ENCODE data around the gene ADARB2. TPM values are rescaled to one million over a fixed set of nuclear protein-coding genes. Genes with fewer than 3 reads are reported as not detected.

The ADARB2 gene
- total RNA-seq, 1 donor from 2014 or later, result not detected

- DNase-seq (ENCODE audit: low read depth, low spot score), result no peak
Measured at GRCh38 chr10:1597370-1598146, 139.8 kb downstream of the ADARB2 start.

- DNase-seq (ENCODE audit: low read depth, low spot score), result no peak
Measured at GRCh38 chr10:1596482-1597099, 140.7 kb downstream of the ADARB2 start.

DNA sequence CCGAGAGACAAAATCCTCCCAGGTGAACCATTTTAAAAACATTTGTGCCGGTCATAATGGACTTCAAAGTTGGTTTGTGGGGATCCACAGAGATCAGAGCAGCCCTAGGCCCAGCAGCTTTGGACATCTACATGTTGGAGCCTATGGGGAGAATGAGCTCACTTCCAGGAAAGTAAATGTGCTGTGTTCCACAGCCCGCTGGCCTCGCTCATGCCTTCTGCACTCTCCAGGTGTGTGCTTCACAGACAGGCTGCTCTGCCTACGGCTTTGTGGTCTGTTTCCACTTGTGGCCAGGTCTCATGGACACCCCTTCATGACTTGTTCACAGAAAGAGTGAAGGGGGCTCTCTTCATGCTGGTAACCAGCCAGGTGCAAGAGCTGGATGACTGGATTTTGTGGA lies 141.6 kb downstream of the ADARB2 start:
- no peak for DNase-seq (ENCODE audit: low read depth, low spot score)

DNA sequence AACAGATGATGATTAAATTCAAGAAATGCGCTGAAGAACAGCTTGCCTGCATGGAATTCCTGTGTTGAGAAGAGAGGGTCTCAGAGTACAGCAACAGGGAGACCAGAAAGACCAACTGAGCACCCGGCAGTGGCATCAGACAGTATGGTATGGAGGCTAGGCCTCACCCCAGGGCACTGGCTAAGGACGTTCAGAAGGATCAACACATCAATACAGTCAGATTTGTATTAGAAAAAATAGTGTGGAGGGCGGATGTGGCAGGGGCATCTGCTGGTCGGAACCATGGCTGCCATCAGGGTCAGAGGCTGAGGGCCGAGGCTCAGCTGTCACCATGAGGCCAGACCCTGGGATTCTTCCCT lies 142.1 kb downstream of the ADARB2 start:
- DNase-seq (ENCODE audit: low read depth, low spot score), result no peak

DNA sequence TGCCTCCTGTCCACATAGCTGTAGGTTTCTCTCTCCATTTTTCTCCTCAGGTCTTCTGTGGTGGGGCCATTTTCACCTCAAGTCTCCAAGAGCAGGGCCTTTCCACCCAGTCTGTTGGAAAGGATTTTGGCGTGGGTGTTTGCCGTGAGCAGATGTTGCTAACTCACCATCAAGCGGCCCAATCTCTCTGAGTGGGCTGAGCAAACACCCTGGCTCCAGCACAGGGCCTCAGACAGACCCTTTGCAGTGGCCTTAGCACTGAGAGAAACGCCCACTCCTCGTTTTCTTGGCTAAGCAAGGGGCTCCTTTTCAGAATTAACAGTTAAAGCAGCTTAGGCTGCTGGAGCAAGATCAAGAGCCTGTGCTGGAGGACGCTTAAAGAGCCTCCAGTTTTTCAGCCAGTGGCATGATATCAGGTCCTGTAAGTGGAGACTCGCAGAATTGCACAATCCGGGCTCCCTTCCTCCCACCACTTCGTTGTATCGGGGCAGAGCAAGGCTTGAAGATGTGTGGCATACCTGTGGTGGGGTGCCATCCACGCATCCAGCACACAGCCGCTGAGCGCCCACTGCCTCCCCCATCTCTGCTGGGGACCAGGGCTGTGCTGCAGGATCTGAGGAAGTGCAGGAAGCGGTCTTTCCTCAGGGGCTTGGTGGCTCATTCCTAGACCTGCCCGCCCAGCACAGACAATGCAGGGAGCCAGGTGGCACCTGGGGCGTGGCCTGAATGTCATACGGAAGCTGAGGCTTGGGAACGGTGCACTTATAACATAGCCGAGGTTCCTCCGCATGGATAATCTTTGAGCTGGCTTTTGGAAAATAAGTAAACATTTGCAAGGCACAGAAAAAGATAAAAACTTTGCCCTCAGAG lies 142.7 kb downstream of the ADARB2 start:
- no peak for DNase-seq (ENCODE audit: low read depth, low spot score)

DNA sequence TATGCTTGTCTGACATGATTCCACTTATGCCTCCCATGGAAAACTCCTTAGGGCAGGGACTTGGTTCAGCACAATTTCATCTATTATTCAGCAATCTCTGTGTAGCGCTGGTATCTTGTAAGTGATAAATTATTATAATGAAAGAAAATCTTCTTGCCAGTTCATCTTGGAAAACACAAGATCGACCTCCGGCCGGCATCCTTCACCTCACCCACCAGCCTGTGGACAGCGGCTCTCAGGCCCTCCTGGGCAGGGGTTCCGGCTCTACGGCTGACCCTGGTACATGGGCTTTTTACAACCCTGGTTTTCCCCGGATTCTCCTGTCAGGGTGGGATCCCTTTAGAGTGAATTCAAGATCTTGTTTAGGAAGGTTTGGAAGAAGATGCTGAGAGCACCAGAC lies 145.6 kb downstream of the ADARB2 start:
- DNase-seq (ENCODE audit: low read depth, low spot score), result no peak

- no peak for DNase-seq (ENCODE audit: low read depth, low spot score)
Measured at GRCh38 chr10:1591045-1591444, 146.3 kb downstream of the ADARB2 start.

DNA sequence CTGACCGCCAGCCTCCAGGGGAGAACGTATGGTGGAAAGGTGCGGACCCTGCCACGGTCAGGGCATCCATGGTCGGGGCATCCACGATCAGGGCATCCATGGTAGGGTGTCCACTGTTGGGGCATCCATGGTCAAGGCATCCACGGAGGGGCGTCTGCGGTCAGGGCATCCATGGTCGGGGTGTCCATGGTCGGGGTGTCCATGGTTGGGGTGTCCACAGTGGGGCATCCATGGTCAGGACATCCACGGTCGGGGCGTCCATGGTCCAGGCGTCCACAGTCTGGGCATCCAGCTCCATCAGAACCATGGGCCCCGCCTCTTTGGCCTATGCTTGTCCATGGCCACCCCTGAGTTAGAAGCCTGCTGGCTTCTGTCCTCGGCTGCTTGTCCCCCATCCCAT lies 148.1 kb downstream of the ADARB2 start:
- no peak for DNase-seq (ENCODE audit: low read depth, low spot score)

- no peak for DNase-seq (ENCODE audit: low read depth, low spot score)
Measured at GRCh38 chr10:1582739-1583138, 154.6 kb downstream of the ADARB2 start.

DNA sequence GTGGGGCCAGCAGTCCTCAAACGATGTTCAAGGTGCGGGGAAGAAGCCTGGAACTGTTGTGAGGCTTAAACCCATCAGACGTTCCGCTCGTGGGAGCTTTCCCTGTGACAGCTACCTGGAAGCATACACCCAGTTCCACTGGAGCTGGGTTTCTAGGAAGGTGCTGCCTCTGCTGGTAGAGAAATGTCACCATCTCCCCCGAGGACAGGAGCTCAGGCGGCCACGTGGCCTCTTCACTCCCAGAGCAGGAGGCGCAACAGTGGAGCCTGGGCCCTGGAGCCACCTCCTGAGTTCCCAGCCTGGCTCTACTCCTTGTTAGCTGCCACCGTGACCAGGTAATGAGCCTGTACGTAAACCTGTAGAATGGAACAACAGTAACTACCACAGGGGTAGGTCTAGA lies 156.1 kb downstream of the ADARB2 start:
- DNase-seq (ENCODE audit: low read depth, low spot score), result no peak

DNA sequence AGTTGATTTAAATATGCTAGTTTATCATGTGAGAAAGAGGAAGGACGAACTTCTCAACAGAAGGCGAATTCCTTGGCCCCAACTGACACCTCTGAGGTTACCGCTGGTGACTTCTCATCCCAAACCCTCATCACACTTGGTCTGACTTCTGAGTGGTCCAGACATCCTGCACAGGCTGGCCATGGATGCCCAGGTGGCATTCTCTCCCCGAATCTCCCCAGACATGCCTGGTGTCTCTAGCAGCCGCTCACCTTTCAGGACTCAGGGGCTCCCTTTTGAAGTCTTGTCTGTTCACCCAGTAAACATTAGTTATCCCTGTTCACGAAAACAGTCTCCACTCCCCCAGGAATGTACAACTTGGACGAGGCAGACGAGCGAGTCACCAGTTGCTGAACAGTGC lies 157.7 kb downstream of the ADARB2 start:
- DNase-seq (ENCODE audit: low read depth, low spot score), result no peak

GRCh38 chr10:1579141-1579491 lies 158.2 kb downstream of the ADARB2 start:
- DNase-seq (ENCODE audit: low read depth, low spot score), result no peak

DNA sequence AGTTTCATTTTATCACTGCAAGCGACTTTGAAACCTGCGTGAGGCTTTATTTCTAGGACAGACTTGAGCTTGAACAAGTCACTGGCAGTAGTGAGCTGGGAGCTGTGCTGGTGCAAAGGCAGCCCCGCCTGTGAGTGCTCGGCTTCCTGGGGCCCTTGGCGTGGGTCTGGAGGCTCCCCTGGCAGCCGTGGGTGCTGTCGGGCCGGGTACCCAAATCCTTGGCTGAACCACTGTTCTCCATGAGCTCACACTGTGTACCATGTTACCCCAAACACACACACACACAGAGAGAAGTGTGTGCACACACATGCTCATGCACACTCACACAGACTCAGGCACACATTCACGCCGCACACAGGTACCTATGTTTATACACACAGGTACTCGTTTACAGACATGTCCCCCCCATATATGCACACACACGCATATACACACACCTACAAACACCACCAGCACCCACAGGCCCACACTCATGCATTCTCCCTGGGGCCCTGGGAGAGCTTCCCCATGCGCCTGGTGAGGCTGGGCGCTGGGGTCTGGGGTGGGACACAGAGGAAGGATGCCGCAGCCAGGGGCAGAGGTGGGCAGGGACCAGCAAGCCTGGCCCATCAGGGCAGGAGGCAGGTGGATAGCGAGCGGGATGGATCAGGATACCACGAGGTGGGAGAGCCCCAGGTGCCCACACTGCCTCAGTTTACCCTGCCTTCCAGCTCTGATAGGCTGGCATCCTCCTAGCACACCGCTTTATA lies 158.8 kb downstream of the ADARB2 start:
- DNase-seq (ENCODE audit: low read depth, low spot score), result no peak

DNA sequence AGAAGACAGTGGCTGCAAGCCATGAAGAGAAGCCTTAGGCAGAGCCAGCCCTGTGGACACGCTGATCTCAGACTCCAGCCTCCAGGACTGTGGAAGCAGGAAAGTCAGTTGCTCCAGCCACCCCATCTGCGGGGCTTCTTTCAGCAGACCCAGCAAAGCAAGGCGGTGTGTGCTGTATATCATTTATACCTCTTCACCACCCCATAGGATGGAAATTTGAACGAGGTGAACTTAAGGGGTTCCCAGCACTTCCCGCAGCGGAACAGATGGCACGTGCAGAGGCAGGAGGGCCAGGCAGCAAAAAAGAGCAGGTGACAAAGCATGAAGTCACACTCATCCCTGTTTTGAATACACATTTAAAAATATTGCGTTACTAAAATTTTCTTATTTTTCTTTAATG lies 159.4 kb downstream of the ADARB2 start:
- no peak for DNase-seq (ENCODE audit: low read depth, low spot score)

- no peak for DNase-seq (ENCODE audit: low read depth, low spot score)
Measured at GRCh38 chr10:1577373-1577770, 160.0 kb downstream of the ADARB2 start.

DNA sequence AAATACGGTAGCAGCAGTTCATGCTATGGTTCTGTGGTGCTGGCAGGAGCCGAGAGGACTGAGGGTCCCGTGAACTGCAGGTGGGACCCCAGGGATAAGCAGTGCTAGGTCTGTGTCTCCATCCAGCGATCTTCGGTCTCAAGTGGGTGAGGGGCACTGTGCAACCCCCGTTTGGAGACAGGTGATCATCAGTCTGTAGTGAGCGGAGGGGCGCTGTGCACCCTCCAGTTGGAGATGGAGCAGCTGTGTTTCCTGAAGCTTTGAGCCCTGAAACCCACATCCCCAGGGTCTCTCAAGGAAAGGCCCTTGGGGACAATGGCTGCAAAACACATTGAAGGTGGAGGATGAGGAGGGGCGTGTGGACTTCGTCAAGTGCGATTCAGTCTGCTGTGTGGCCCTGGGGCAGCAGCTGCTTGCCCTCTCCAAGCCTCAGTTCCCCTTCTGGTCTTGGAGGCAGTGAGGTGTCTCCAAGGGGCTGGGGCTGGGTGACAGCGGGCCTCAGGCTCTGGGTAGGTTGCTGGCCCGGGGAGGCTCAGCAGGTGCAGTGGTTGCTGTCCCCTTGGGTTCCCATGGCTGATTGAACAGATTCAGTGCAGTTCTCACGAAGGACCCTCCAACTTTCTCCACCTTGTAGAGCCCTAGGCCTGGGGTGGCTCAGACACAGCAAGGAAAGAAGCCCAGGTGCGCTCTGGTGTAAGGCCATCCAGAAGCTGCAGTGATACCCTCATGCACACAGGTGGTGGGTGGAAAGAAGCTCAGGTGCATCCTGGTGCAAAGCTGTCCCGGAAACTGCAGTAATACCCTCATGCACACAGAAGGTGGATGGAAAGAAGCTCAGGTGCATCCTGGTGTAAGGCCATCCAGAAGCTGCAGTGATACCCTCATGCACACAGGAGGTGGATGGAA lies 160.6 kb downstream of the ADARB2 start:
- DNase-seq (ENCODE audit: low read depth, low spot score), result no peak

DNA sequence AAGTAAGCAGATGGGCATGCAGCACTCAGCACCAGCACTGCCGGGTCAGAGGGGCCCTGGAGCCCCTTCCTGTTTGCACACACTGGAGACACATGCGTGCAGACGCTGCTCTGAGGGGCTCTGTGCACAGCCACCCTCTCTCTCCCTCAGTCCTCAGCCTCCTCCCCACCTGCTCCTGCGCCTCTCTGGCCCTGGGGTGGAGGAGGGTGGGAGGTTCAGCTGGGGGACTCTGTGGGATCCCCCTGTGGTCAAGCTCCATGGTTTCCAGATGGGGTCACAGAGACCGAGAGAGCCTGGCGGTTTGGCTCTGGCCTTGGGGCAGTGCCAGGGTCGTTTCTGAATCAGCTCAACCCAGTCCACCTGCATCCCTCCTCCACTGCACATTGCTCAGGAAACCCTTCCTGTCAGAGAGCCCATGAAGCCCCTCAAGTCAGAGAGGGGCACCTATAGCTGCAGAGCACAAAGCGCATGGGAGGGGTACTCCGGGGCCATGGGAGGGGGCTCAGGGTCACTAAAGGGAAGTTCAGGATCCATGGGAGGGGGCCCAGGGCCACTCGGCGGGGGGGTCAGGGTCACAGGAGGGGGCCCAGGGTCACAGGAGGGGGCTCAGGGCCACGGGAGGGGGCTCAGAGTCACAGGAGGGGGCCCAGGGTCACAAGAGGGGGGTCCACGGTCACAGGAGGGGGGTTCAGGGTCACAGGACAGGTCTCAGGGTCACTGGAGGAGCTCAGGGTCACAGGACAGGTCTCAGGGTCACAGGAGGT lies 161.7 kb downstream of the ADARB2 start:
- DNase-seq (ENCODE audit: low read depth, low spot score), result no peak

DNA sequence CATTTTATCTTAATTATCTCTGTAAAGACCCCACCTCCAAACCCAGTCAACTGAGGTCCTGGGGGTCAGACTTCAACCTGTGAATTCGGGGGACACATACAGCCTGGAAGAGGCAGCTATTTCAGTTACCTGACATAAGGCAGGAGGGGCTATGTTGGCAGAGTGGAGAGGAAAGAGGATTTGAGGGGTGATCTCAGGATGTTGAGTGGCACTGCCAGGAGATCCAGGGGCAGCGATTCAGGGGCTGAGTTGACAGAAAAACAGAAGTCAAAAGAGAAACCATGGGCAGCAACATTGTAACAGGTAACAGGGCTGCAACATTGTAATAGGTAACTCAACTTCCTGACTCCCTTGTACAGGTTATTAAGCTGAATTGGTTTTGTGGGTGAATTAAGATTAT lies 162.6 kb downstream of the ADARB2 start:
- DNase-seq (ENCODE audit: low read depth, low spot score), result no peak

GRCh38 chr10:1573981-1574380 lies 163.3 kb downstream of the ADARB2 start:
- DNase-seq (ENCODE audit: low read depth, low spot score), result no peak
